K562 (cell line): ENCODE measurements around the gene CTSW. TPM values are rescaled to one million over a fixed set of nuclear protein-coding genes. Genes with fewer than 3 reads are reported as not detected.

Source experiments
- CBX3 ChIP-seq, 2 experiments: IDR thresholded peaks; 1 replicate in 1 of 2; 2 replicates in 1 of 2; pipeline ENCODE4 v1.6.1; 2012; ENCODE audit warnings: inconsistent platforms in 2 of 2, low read length in 2 of 2, borderline replicate concordance in 1 of 2, control low read depth in 1 of 2
- FOXA1 ChIP-seq: fragments of 450-650 bp; IDR thresholded peaks from 2 replicates; pipeline ENCODE4 v1.6.1; 2016; ENCODE audit warnings: mild to moderate bottlenecking, borderline replicate concordance
- KDM5B ChIP-seq: fragments of 200-600 bp; sonication (generic); IDR thresholded peaks from 2 replicates; pipeline ENCODE4 v1.6.1; 2012; ENCODE audit warnings: low read depth, mild to moderate bottlenecking, moderate library complexity, low read length, control low read depth, inconsistent platforms; ENCODE audit not compliant: insufficient replicate concordance
- MECOM ChIP-seq: fragments of 250-450 bp; sonication (Bioruptor Pico); IDR thresholded peaks from 2 replicates; pipeline ENCODE4 v1.8.0; 2022; ENCODE audit warnings: inconsistent platforms
- NCOA2 ChIP-seq, 2 experiments: fragments of 450-650 bp; IDR thresholded peaks; 2 replicates each; pipeline ENCODE4 v1.6.1; 2018; ENCODE audit warnings: mild to moderate bottlenecking in 2 of 2, moderate library complexity in 1 of 2; ENCODE audit not compliant: partially characterized antibody in 2 of 2
- NFIC ChIP-seq: fragments of 450-650 bp; IDR thresholded peaks from 2 replicates; pipeline ENCODE4 v1.6.1; 2017; ENCODE audit warnings: mild to moderate bottlenecking, inconsistent platforms
- POLR2G ChIP-seq: fragments of 200-400 bp; formaldehyde crosslinking; IDR thresholded peaks from 2 replicates; pipeline ENCODE4 v1.6.1; 2017; ENCODE audit warnings: low read depth, mild to moderate bottlenecking, antibody characterized with exemption, low read length, moderate library complexity
- ZBTB8A ChIP-seq: fragments of 450-650 bp; IDR thresholded peaks from 2 replicates; pipeline ENCODE4 v1.6.1; 2018; ENCODE audit warnings: mild to moderate bottlenecking, moderate library complexity; ENCODE audit not compliant: partially characterized antibody
- ZFP30 ChIP-seq: fragments of 250-450 bp; sonication (Bioruptor Pico); IDR thresholded peaks from 2 replicates; pipeline ENCODE4 v1.8.0; 2022; ENCODE audit warnings: moderate library complexity, mild to moderate bottlenecking, inconsistent platforms, borderline replicate concordance
- ZFP36 ChIP-seq: fragments of 150-350 bp; IDR thresholded peaks from 2 replicates; pipeline ENCODE4 v1.6.1; 2018; ENCODE audit warnings: low read length, low read depth; ENCODE audit not compliant: partially characterized antibody
- ZNF263 ChIP-seq: sonication (generic); formaldehyde crosslinking; IDR thresholded peaks from 2 replicates; pipeline ENCODE4 v1.8.0; 2022; ENCODE audit warnings: mild to moderate bottlenecking, missing genetic modification reagents, borderline replicate concordance
- ZNF695 ChIP-seq: fragments of 450-650 bp; formaldehyde crosslinking; IDR thresholded peaks from 2 replicates; pipeline ENCODE4 v1.4.0; 2020; ENCODE audit warnings: mild to moderate bottlenecking, moderate library complexity
- polyA plus RNA-seq, 8 experiments: library from polyadenylated mRNA; depleted of rRNA in 4 of 8; stranded (reverse) in 5 of 8; unstranded in 3 of 8; fragments of >200 nt; fragmentation: Nextera tagmentation in 2 of 8; fragmentation: Illumina TruSeq in 1 of 8; extraction: Ambion mirVana in 2 of 8; extraction: Trizol in 1 of 8; gene quantifications; 2 replicates each; pipeline versions ENCODE4 v1.2.1 to v1.2.3, GENCODE V29; 2011 to 2014; ENCODE audit warnings: inconsistent platforms in 1 of 8, missing spikeins in 1 of 8
- total RNA-seq, 7 experiments: library from RNA; depleted of rRNA in 6 of 7; stranded (reverse); fragments of >200 nt in 6 of 7; fragmentation: Illumina TruSeq in 2 of 7; extraction: Trizol in 2 of 7; gene quantifications; 2 replicates each; pipeline versions ENCODE4 v1.2.1 to v1.2.3, GENCODE V29; 2011 to 2021; ENCODE audit warnings: low replicate concordance in 1 of 7
- TF ChIP-seq, protein P1 (sequence below), 2 experiments: fragments of 450-650 bp; IDR thresholded peaks; 2 replicates each; pipeline ENCODE4 v1.6.1; 2018; ENCODE audit warnings: mild to moderate bottlenecking in 2 of 2, low read depth in 1 of 2; ENCODE audit not compliant: partially characterized antibody in 2 of 2
- TF ChIP-seq, protein P2 (sequence below): fragments of 450-650 bp; conservative IDR thresholded peaks from 2 replicates; pipeline ENCODE4 v1.6.1; 2016; ENCODE audit warnings: missing genetic modification characterization, low read depth, mild to moderate bottlenecking, missing compliant biosample characterization, moderate library complexity
- TF ChIP-seq, protein P3 (sequence below): fragments of 450-650 bp; formaldehyde crosslinking; IDR thresholded peaks from 2 replicates; pipeline ENCODE4 v1.4.0; 2020; ENCODE audit warnings: mild to moderate bottlenecking, moderate library complexity
- TF ChIP-seq, protein P4 (sequence below), 2 experiments: fragments of 200-800 bp in 1 of 2; sonication (Bioruptor generic) in 1 of 2; sonication (generic) in 1 of 2; formaldehyde crosslinking in 1 of 2; IDR thresholded peaks in 1 of 2; conservative IDR thresholded peaks in 1 of 2; 2 replicates each; pipeline versions ENCODE4 v1.5.0 to v1.6.1; 2016 to 2020; ENCODE audit warnings: missing compliant biosample characterization in 1 of 2, missing genetic modification characterization in 1 of 2, missing genetic modification reagents in 1 of 2
- TF ChIP-seq, protein P5 (sequence below): IDR thresholded peaks from 2 replicates; pipeline ENCODE4 v1.6.1; 2011; ENCODE audit not compliant: insufficient read length; ENCODE audit errors: extremely low read depth

The CTSW gene
- total and polyA plus RNA-seq, 9 of the 15 experiments (the other 6 are each of a cell fraction or from before 2014, with no cell fraction given), result 0.04 TPM; not detected in 8

DNA sequence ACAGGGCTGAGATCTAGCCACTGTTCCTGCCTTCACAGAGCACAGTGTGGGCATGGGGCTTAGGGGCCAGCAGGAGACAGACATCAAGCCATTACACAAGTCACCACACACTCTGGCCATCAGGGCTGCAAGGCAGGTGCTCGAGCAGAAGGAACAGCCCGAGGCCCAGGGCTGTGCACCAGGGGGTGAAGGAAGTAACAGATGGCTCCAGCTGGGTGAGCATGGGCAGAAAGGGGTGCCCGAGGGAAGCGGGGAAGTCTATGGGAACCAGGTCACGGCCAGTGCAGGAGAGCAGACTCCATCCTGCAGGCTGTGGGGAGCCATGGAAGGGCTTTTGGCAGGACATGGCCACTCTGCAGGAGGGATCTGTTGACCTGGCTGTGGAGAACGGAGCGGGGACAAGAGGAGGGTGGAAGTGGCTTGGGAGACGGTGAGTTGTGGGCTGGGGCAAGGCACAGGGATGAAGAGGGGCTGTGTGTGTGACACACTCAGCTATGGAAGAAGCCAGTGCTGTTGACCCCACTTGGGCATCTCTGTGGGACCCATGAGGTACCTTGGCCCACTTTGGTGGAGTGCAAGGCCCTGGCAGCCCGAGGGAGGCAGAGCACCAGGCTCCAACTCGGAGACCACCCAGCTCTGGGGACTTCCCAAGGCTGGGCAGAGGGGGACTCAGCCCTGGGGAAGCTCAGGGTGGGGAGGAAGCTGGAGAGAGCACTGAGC is 35.6 kb downstream of the CTSW start (continued):
- TF ChIP-seq, protein P1, sequence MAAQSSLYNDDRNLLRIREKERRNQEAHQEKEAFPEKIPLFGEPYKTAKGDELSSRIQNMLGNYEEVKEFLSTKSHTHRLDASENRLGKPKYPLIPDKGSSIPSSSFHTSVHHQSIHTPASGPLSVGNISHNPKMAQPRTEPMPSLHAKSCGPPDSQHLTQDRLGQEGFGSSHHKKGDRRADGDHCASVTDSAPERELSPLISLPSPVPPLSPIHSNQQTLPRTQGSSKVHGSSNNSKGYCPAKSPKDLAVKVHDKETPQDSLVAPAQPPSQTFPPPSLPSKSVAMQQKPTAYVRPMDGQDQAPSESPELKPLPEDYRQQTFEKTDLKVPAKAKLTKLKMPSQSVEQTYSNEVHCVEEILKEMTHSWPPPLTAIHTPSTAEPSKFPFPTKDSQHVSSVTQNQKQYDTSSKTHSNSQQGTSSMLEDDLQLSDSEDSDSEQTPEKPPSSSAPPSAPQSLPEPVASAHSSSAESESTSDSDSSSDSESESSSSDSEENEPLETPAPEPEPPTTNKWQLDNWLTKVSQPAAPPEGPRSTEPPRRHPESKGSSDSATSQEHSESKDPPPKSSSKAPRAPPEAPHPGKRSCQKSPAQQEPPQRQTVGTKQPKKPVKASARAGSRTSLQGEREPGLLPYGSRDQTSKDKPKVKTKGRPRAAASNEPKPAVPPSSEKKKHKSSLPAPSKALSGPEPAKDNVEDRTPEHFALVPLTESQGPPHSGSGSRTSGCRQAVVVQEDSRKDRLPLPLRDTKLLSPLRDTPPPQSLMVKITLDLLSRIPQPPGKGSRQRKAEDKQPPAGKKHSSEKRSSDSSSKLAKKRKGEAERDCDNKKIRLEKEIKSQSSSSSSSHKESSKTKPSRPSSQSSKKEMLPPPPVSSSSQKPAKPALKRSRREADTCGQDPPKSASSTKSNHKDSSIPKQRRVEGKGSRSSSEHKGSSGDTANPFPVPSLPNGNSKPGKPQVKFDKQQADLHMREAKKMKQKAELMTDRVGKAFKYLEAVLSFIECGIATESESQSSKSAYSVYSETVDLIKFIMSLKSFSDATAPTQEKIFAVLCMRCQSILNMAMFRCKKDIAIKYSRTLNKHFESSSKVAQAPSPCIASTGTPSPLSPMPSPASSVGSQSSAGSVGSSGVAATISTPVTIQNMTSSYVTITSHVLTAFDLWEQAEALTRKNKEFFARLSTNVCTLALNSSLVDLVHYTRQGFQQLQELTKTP (IDR thresholded peaks at IDR 0.05; ENCODE audit: low read depth in 1 of 2, partially characterized antibody in 2 of 2), result no peak
- TF ChIP-seq, protein P2, sequence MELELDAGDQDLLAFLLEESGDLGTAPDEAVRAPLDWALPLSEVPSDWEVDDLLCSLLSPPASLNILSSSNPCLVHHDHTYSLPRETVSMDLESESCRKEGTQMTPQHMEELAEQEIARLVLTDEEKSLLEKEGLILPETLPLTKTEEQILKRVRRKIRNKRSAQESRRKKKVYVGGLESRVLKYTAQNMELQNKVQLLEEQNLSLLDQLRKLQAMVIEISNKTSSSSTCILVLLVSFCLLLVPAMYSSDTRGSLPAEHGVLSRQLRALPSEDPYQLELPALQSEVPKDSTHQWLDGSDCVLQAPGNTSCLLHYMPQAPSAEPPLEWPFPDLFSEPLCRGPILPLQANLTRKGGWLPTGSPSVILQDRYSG (tag), result no peak
- no peak for TF ChIP-seq ZBTB8A
- no peak for TF ChIP-seq MECOM (CRISPR knock-in tag)
- 0 out of 2 replicates have a peak, but pooled peaks have one; percentile 17 for TF ChIP-seq NFIC
- TF ChIP-seq ZFP30 (CRISPR knock-in tag), result no peak
- TF ChIP-seq FOXA1, result no peak
- TF ChIP-seq, protein P3, sequence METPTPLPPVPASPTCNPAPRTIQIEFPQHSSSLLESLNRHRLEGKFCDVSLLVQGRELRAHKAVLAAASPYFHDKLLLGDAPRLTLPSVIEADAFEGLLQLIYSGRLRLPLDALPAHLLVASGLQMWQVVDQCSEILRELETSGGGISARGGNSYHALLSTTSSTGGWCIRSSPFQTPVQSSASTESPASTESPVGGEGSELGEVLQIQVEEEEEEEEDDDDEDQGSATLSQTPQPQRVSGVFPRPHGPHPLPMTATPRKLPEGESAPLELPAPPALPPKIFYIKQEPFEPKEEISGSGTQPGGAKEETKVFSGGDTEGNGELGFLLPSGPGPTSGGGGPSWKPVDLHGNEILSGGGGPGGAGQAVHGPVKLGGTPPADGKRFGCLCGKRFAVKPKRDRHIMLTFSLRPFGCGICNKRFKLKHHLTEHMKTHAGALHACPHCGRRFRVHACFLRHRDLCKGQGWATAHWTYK (CRISPR knock-in tag), result no peak
- TF ChIP-seq CBX3 (IDR thresholded peaks at IDR 0.05; ENCODE audit: borderline replicate concordance in 1 of 2, low read length in 2 of 2), result no peak
- TF ChIP-seq ZFP36, result no peak
- TF ChIP-seq ZNF263 (CRISPR knock-in tag), result peak; percentile 65; the same call in 1 of the 2 replicates
- TF ChIP-seq KDM5B, result peak; percentile 49
- no peak for TF ChIP-seq ZNF695 (CRISPR knock-in tag)
- peak; percentile 67 for TF ChIP-seq POLR2G
- TF ChIP-seq, protein P4, sequence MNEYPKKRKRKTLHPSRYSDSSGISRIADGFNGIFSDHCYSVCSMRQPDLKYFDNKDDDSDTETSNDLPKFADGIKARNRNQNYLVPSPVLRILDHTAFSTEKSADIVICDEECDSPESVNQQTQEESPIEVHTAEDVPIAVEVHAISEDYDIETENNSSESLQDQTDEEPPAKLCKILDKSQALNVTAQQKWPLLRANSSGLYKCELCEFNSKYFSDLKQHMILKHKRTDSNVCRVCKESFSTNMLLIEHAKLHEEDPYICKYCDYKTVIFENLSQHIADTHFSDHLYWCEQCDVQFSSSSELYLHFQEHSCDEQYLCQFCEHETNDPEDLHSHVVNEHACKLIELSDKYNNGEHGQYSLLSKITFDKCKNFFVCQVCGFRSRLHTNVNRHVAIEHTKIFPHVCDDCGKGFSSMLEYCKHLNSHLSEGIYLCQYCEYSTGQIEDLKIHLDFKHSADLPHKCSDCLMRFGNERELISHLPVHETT (CRISPR knock-in tag; conservative IDR thresholded peaks at IDR 0.05 in 1 of 2, IDR thresholded peaks at IDR 0.05 in 1 of 2), result no peak
- TF ChIP-seq NCOA2 (IDR thresholded peaks at IDR 0.05; ENCODE audit: partially characterized antibody in 2 of 2), result no peak
- TF ChIP-seq, protein P5, sequence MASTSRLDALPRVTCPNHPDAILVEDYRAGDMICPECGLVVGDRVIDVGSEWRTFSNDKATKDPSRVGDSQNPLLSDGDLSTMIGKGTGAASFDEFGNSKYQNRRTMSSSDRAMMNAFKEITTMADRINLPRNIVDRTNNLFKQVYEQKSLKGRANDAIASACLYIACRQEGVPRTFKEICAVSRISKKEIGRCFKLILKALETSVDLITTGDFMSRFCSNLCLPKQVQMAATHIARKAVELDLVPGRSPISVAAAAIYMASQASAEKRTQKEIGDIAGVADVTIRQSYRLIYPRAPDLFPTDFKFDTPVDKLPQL, result no peak
